Peyer's patch (tissue), 4 donors: ENCODE measurements around the gene ARHGEF26. TPM values are rescaled to one million over a fixed set of nuclear protein-coding genes. Genes with fewer than 3 reads are reported as not detected.

Source experiments
- DNase-seq, 3 donors: peaks; one replicate each; pipeline ENCODE4 v3.0.0-alpha.2; 2017 to 2019
- H3K27ac ChIP-seq, 4 donors: fragments of 200-600 bp; sonication (generic); one replicate each; pipeline ENCODE4 v1.5.1; 2016 to 2019
- H3K27me3 ChIP-seq, 2 donors: fragments of 200-600 bp; sonication (generic); one replicate each; pipeline ENCODE4 v1.5.1; 2019
- H3K36me3 ChIP-seq, 3 donors: fragments of 200-600 bp; sonication (generic); one replicate each; pipeline ENCODE4 v1.5.1; 2016 to 2019
- H3K4me1 ChIP-seq, 4 donors: fragments of 200-600 bp; sonication (generic); one replicate each; pipeline ENCODE4 v1.5.1; 2016 to 2019
- H3K4me3 ChIP-seq, 4 donors: fragments of 200-600 bp; sonication (generic); 1 replicate in 3 of 4; 2 replicates in 1 of 4; pipeline ENCODE4 v1.5.1; 2016 to 2019; ENCODE audit warnings: mild to moderate bottlenecking in 1 of 4
- H3K9me3 ChIP-seq, 4 donors: fragments of 200-600 bp; sonication (generic); one replicate each; pipeline ENCODE4 v1.5.1; 2016 to 2019; ENCODE audit warnings: mild to moderate bottlenecking in 1 of 4
- CTCF ChIP-seq, 6 experiments: fragments of 450-650 bp in 4 of 6; fragments of 200-600 bp in 2 of 6; sonication (generic) in 1 of 6; IDR thresholded peaks; one replicate each; pipeline ENCODE4 v1.5.1; 2017 to 2019; ENCODE audit warnings: antibody characterized with exemption in 6 of 6, mild to moderate bottlenecking in 3 of 6, moderate library complexity in 1 of 6
- POLR2A ChIP-seq, 2 donors: fragments of 450-650 bp; IDR thresholded peaks; one replicate each; pipeline ENCODE4 v1.5.1; 2017; ENCODE audit warnings: antibody characterized with exemption in 2 of 2, mild to moderate bottlenecking in 2 of 2, moderate library complexity in 2 of 2
- total RNA-seq, 4 donors: library from RNA; depleted of rRNA; stranded (reverse); fragments of >200 nt; gene quantifications; one replicate each; pipeline ENCODE4 v1.1.0, GENCODE V29; 2016

The ARHGEF26 gene
- total RNA-seq, 4 donors from 2014 or later = 19.0 to 55.2 (median 27.8) TPM

- Histone ChIP-seq H3K36me3 (peaks cover 0 to 14% (median 0%) of the 10 kb centered on the region in 3 donors), H3K4me1 (no peaks in the 10 kb centered on the region), H3K27ac (no peak overlapping the region), H3K27me3 (no peaks in the 10 kb centered on the region), H3K4me3 (no peak overlapping the region), H3K9me3 (no peaks in the 10 kb centered on the region)
- TF ChIP-seq CTCF (IDR thresholded peaks at IDR 0.05) = no peak
- TF ChIP-seq POLR2A (IDR thresholded peaks at IDR 0.05) = no peak
- DNase-seq = no peak
Observed at GRCh38 chr3:154247806-154248415, 126.7 kb downstream of the ARHGEF26 start.

- H3K9me3 ChIP-seq = no peaks in the 10 kb centered on the region
Observed at GRCh38 chr3:154250291-154250690, 129.1 kb downstream of the ARHGEF26 start.

GRCh38 chr3:154251610-154252009, 130.4 kb downstream of the ARHGEF26 start:
- no peak for DNase-seq
- no peak overlapping the region for H3K4me3 ChIP-seq
- H3K36me3 ChIP-seq = peaks cover 0 to 31% (median 0%) of the 10 kb centered on the region in 3 donors
- H3K4me1 ChIP-seq = no peaks in the 10 kb centered on the region
- TF ChIP-seq POLR2A (IDR thresholded peaks at IDR 0.05) (no peak), CTCF (IDR thresholded peaks at IDR 0.05) (no peak)
- H3K9me3 ChIP-seq = no peaks in the 10 kb centered on the region
- H3K27ac ChIP-seq = no peak overlapping the region
- H3K27me3 ChIP-seq = no peaks in the 10 kb centered on the region

More at GRCh38 chr3:154250291-154250690, 129.1 kb downstream of the ARHGEF26 start:
- H3K4me3 ChIP-seq = no peak overlapping the region
- no peak for DNase-seq
- TF ChIP-seq CTCF (IDR thresholded peaks at IDR 0.05) (no peak), POLR2A (IDR thresholded peaks at IDR 0.05) (no peak)
- H3K27me3 ChIP-seq = no peaks in the 10 kb centered on the region
- H3K4me1 ChIP-seq = no peaks in the 10 kb centered on the region
- H3K27ac ChIP-seq = no peak overlapping the region
- H3K36me3 ChIP-seq = peaks cover 0 to 27% (median 0%) of the 10 kb centered on the region in 3 donors

GRCh38 chr3:154252759-154253638, 131.8 kb downstream of the ARHGEF26 start:
- H3K36me3 ChIP-seq = peaks cover 0 to 42% (median 0%) of the 10 kb centered on the region in 3 donors
- TF ChIP-seq CTCF (IDR thresholded peaks at IDR 0.05) = peak; percentile 20 to 92 (median 78)
- TF ChIP-seq POLR2A (IDR thresholded peaks at IDR 0.05) = no peak

GRCh38 chr3:154254527-154254926, 133.3 kb downstream of the ARHGEF26 start:
- H3K27ac ChIP-seq = no peak overlapping the region
- DNase-seq = no peak
- TF ChIP-seq CTCF (IDR thresholded peaks at IDR 0.05) = no peak
- TF ChIP-seq POLR2A (IDR thresholded peaks at IDR 0.05) = no peak
- no peaks in the 10 kb centered on the region for H3K27me3 ChIP-seq
- no peaks in the 10 kb centered on the region for H3K9me3 ChIP-seq
- H3K4me1 ChIP-seq = no peaks in the 10 kb centered on the region
- no peak overlapping the region for H3K4me3 ChIP-seq
- H3K36me3 ChIP-seq = peaks cover 0 to 54% (median 0%) of the 10 kb centered on the region in 3 donors

More at GRCh38 chr3:154252759-154253638, 131.8 kb downstream of the ARHGEF26 start:
- no peak overlapping the region for H3K4me3 ChIP-seq
- no peaks in the 10 kb centered on the region for H3K9me3 ChIP-seq
- no peaks in the 10 kb centered on the region for H3K27me3 ChIP-seq
- DNase-seq = peak; percentile 59 to 93 (median 90)
- no peaks in the 10 kb centered on the region for H3K4me1 ChIP-seq
- H3K27ac ChIP-seq = no peak overlapping the region
